Middle frontal gyrus (tissue), 1 donor: Measurements from ENCODE around the gene RGPD8.
"Not testable (repeated sequence)": the region's sequence is repeated elsewhere in the genome, so short reads cannot be mapped to it uniquely, and the experiment has no call there.

ENCODE experiments used
- DNase-seq: peaks from one replicate; pipeline ENCODE4 v3.0.0-alpha.2; 2015; ENCODE audit warnings: low spot score; ENCODE audit errors: extremely low spot score

The RGPD8 gene

DNA sequence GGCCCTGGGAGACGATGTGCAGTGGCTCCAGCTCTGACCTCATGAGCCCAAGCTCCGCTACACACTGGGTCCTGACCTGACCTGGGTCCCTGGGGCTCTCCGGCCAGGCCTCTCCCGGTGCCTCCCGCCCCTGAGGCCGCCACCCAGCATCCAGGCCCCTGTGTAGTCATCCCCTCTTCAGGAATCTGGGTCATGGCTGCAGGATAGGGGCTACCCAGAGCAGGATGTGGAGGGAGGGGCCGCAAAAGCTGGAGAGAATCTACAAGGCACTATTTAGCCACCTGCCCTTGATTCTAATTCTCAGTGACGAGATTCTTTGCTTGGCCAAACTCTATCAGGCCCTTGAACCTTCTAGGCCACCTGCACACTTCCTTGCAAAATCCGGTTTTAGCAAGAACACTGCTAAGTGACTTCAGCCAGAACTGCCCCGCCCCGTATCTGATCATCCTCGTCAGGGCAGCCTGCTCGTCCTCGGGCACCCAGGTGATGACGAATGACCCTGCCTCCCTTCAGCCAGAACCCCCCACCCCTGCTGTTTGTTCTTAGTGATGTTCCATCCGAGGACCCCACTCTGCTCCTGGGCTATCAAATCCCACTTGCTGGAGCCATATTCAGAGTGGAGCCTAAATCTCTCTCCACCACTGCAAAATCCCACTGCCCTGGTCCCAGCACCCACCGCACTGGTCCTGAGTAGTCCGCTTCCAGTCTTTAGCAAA, 2.4 kb upstream of the RGPD8 start:
- DNase-seq, result not testable (repeated sequence)

DNA sequence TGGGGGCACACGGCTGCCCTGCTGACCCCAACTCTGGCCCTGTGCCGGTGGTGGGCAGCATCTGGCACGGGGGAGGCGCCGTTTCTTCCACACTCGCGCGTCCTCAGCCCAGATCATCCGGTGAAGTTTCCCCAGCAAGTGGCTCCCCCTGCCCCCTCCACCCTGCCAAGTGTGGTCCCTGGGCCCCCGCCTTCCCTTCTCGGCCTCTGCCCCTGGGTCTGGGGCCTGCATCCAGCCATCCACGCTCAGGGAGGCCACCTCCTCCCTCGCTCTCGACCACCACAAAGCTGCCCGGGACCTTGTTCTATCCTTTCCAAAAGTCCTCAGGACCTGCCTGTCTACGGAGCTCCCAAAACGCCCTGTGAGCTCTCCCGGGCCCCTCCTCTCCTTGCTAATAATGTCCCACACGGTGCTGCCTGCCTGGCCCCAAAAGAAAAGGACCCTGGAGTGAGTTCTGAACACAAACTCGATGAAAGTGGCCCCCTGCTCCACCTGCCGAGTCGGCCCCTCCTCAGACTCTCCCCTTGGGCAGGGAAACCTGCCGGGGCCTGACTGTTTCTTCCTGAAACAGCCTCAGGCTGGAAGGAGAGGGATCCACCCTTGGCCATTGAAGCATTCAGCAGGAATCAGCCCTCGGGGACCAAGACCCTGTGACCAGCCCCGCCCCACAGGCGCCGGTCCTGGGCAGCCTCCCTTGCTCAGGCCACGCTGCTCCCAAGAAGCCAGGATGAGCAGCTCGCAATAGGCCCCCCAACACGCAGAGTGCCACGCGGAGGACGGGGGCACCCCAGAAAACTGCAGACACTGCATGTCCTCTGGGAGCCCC, 1.7 kb upstream of the RGPD8 start:
- DNase-seq, result not testable (repeated sequence)

- DNase-seq, result no peak
Measured at GRCh38 chr2:112433932-112434730, 686 bp upstream of the RGPD8 start.

DNA sequence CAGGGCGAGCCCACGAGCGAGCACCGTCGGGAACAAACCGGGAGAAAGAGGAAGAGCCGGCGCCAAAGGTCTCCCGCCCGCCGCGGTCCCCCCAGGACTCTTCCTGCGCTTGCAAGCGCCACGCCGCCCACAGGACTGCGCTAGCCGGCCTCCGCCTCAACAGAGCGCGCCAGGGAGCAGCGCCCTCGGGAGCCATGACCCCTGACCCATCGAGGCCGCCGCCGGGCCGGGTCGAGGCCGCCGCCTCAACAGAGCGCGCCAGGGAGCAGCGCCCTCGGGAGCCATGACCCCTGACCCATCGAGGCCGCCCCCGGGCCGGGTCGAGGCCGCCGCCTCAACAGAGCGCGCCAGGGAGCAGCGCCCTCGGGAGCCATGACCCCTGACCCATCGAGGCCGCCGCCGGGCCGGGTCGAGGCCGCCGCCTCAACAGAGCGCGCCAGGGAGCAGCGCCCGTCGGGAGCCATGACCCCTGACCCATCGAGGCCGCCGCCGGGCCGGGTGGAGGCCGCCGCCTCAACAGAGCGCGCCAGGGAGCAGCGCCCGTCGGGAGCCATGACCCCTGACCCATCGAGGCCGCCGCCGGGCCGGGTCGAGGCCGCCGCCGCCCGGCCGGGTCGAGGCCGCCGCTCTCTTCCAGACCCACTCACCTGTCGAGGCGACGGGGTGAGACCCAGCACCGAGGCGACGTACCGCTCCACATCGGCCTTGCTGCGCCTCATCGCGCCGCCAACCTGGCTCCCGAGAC, 538 bp downstream of the RGPD8 start:
- not testable (repeated sequence) for DNase-seq

DNA sequence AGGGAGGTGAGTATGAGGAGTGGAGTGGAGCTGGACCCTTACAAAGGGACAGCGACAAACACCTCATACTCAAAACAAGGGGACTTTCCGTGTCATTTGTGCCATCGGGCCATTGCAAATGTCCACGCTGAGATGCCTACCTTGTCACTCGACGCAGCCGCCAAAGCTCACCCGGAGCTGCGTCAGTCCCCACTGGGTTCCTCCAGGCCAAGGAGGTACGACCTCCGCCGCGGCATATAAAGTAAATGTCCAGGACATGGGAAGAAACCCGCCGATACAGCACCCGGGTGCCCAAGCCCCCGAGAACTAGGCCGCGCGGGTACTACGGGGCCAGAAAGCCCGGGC, 1.1 kb downstream of the RGPD8 start:
- DNase-seq, result not testable (repeated sequence)

- not testable (repeated sequence) for DNase-seq
Measured at GRCh38 chr2:112431587-112432295, 1.7 kb downstream of the RGPD8 start.

GRCh38 chr2:112424553-112424952, 8.9 kb downstream of the RGPD8 start:
- DNase-seq, result not testable (repeated sequence)

DNA sequence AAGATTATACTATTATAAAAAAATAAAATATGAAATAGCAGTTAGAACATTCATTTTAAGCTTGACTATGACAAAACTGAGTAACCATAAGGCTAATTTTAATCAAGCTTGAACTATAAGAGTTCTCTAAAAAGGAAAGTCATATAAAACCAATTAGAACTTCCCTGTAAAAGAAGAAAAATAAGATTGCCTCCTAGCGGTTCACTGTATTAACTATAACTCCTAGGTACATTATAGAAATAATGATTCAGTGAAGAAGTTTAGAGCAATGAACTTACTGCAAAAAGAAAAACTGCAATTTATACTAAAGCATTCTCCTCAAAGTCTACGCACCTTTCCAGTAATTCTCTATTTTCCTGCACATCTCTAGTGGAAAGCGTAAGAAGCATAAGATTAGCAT, 16.6 kb downstream of the RGPD8 start:
- DNase-seq, result not testable (repeated sequence)

DNA sequence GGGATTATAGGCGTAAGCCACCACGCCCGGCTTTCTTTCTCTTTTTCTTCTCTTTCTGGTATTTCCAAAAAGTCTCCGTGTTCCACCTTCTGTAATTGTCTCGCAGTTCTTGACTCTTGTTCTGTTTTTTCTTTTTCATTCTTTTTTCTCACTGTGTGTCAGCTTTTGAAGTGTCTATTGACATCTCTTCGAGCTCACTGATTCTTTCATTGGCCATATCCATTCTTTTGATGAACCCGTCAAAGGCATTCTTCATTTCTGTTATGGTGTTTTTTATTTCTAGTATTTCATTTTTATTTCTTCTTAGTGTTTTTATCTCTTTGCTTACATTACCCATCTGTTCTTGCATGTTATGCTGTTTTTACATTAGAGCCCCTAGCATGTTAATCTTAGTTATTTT, 73.4 kb downstream of the RGPD8 start:
- not testable (repeated sequence) for DNase-seq

DNA sequence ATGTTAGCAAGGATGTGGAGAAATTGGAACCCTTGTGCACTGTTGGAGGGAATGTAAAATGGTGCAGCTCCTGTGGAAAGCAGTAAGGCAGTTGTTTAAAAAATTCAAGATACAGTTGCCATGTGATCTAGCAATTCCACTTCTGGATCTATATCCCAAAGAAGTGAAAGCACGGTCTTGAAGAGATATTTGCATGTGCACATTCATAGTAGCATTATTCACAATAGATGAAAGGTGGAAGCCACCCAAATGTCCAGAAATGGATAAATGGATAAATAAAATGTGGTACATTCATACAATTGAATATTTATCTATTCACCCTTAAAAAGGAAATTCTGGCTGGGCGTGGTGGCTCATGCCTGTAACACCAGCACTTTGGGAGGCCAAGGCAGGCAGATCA, 79.1 kb downstream of the RGPD8 start:
- not testable (repeated sequence) for DNase-seq

- DNase-seq, result not testable (repeated sequence)
Measured at GRCh38 chr2:112352809-112353603, 80.4 kb downstream of the RGPD8 start.

- DNase-seq, result not testable (repeated sequence)
Measured at GRCh38 chr2:112352292-112352691, 81.2 kb downstream of the RGPD8 start.

DNA sequence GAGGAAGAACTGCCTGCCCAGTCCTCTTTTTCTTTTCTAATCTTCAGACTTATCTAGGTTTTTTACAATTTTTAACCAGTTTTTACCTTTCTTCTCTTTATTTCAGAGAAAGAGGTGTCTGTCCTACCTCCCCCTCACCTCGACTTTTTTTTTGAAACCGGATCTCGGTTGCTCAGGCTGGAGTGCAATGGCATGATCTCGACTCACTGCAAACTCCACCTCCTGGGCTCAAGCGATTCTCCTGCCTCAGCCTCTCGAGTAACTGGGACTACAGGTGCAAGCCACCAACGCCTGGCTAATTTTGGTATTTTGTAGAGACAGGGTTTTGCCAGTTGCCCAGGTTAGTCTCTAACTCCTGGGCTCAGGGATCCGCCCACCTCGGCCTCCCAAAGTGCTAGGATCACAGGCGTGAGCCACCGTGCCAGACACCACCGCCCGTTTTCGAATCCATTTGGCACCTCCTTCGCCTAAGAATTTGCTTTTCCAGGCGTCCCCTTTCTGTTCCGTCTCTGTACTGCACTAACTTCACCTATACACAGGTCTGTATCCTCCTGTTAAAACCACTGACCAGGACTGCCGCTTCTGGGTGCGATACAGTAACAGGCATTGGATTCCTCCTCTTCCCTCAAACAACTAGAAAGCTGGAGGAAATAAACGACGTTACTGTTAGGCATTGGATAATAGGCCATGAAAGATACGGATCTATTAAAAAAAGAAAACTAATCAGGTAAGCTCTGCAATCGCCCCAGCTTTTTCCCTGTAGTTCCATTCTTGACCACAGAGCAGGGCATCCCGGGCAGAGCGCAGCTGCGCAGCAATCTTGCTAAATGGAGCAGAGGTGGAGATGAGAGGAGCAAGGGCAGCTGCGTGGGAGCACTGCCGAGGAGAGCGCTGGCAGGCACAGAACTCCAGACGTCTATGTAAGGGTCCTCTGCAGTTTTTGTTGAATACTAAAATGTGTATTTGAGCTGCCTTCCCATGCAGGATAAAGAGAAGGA, 88.1 kb downstream of the RGPD8 start:
- no peak for DNase-seq

GRCh38 chr2:112343827-112344585, 89.4 kb downstream of the RGPD8 start:
- DNase-seq, result no peak

DNA sequence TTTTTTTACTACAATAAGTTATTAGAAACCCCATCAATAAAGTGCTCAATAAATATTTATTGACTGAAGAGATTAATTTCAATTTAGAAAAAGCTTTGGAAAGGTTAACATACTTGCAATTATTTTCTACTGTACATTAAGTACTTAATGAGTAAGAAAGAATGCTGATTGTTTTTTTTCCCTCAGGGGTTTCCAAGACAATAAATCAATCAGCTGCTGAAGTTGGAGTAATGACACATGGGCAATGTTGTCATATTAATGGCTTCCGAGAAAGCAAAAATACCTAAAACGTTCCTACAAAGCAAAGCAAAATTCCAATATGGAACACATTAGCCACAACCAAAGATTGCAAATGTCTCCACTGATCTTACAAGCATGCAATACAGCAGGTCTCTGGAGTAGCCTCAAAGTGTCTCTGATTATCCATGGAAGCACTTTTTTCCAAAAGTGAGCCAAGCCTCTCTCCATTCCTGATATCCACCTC, 91.3 kb downstream of the RGPD8 start:
- DNase-seq, result no peak

DNA sequence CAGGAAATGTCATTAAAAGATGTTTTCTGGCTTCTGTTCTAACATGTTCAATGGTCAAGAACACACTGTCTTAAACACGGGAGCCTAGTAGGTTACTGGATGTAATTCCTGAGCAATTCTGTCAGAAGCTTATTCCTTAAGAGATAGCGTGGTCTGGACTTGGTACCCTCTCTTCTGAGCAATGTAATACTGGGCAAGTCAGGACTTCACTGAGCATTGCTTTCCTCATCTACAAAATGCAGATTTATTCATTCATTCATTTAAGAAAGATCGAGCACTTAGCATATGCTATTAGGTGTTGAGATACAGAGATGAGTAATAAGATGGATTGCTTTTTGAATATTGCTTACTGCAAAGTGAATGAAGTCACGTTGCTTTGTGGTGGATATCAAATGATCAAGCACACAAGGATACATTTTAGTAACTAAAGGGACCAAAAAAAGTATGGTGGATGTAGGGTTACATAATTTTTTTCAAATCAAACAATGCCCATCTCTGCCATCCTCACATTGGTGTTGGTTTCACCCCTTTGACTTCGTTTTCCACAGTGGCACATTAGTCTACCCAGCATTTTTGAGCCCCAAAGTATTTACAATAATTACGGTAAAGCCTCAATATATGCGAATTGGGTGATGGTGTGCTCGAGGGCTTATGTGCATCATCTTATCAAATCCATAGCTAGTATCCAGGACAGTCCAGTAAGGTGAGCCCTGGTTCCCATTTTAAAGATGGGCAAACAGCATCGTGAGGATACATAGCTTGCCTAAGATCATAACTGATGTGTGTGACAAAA, 92.8 kb downstream of the RGPD8 start:
- no peak for DNase-seq

DNA sequence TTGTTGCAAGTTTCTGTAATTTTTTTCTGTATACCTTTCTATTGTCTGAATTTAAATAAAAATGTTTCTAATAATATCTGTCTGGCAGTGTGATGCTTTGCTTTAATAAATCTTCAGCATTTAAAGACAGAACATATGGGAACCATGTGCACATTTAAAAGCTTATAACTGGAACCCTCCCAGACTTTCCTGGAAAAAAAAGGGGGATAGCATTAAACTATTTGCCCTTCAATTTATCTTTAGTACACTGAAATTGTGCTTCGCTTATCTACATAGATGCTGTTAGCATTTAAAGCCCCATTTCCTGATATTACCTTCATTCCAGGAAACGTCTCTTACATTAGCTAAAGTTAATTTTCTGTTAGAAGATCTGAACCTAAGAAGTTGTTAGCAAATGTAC, 93.5 kb downstream of the RGPD8 start:
- no peak for DNase-seq
